Measurements from ENCODE around the gene PHACTR1.

PHACTR1 gene

GRCh38 chr6:13012296-13012695, 295.7 kb downstream of the PHACTR1 start:
- no peak for DNase-seq (ENCODE audit: extremely low spot score)
- TF ChIP-seq SUZ12 (IDR thresholded peaks at IDR 0.05) (no peak), NFRKB (IDR thresholded peaks at IDR 0.05) (no peak), HDGF (IDR thresholded peaks at IDR 0.05; ENCODE audit: borderline replicate concordance) (no peak), LEF1 (IDR thresholded peaks at IDR 0.05; ENCODE audit: borderline replicate concordance) (no peak), ZNF384 (IDR thresholded peaks at IDR 0.05) (no peak), SP1 (IDR thresholded peaks at IDR 0.05) (no peak), ELF4 (IDR thresholded peaks at IDR 0.05) (no peak), L3MBTL2 (conservative IDR thresholded peaks at IDR 0.05) (no peak), BHLHE40 (IDR thresholded peaks at IDR 0.05; ENCODE audit: borderline replicate concordance) (no peak)
- CTCF ChIA-PET, result interaction anchor here (0.6 kb wide), 1 partner anchor 299 kb away, joined by 3 read pairs; no protein-coding TSS in a partner anchor
- POLR2A ChIA-PET, result interaction anchor here (1.7 kb wide), 1 partner anchor 317 kb away, joined by 5 read pairs; the partner anchor contains the start of gene TBC1D7

GRCh38 chr6:13012977-13013680, 296.6 kb downstream of the PHACTR1 start:
- ChIA-PET POLR2A (interaction anchor here (1.7 kb wide), 1 partner anchor 316 kb away, joined by 5 read pairs; the partner anchor contains the start of gene TBC1D7), CTCF (no interaction called here)
- TF ChIP-seq NFRKB (IDR thresholded peaks at IDR 0.05) (no peak), SUZ12 (IDR thresholded peaks at IDR 0.05) (no peak), L3MBTL2 (conservative IDR thresholded peaks at IDR 0.05) (no peak), PKNOX1 (IDR thresholded peaks at IDR 0.05) (0 out of 2 replicates have a peak, but pooled peaks have one; percentile 17), FOXA1 (IDR thresholded peaks at IDR 0.05) (no peak)
- peak; percentile 26 for DNase-seq (ENCODE audit: extremely low spot score)

- peak; percentile 41 for DNase-seq (ENCODE audit: extremely low spot score)
- ChIA-PET POLR2A (interaction anchor here (1.4 to 1.7 kb wide), 2 partner anchors 315 kb away, joined by 5 read pairs; partner anchors contain the start of gene TBC1D7), CTCF (no interaction called here)
- TF ChIP-seq ELF4 (IDR thresholded peaks at IDR 0.05) (no peak), LEF1 (IDR thresholded peaks at IDR 0.05; ENCODE audit: borderline replicate concordance) (no peak), FOXM1 (IDR thresholded peaks at IDR 0.05; ENCODE audit: borderline replicate concordance) (no peak), ARNT (IDR thresholded peaks at IDR 0.05) (no peak), SUZ12 (IDR thresholded peaks at IDR 0.05) (no peak), HDGF (IDR thresholded peaks at IDR 0.05; ENCODE audit: borderline replicate concordance) (no peak), BHLHE40 (IDR thresholded peaks at IDR 0.05; ENCODE audit: borderline replicate concordance) (no peak), TARDBP (IDR thresholded peaks at IDR 0.05) (no peak), L3MBTL2 (conservative IDR thresholded peaks at IDR 0.05) (no peak), CTBP1 (IDR thresholded peaks at IDR 0.05; ENCODE audit: borderline replicate concordance) (no peak), ZNF384 (IDR thresholded peaks at IDR 0.05) (no peak), FOXK2 (IDR thresholded peaks at IDR 0.05) (no peak), SP1 (IDR thresholded peaks at IDR 0.05) (no peak)
Measured at GRCh38 chr6:13013681-13014503, 297.3 kb downstream of the PHACTR1 start.

GRCh38 chr6:13014504-13015378, 298.2 kb downstream of the PHACTR1 start:
- TF ChIP-seq SUZ12 (IDR thresholded peaks at IDR 0.05) (no peak), ARNT (IDR thresholded peaks at IDR 0.05) (no peak), FOXK2 (IDR thresholded peaks at IDR 0.05) (no peak), TARDBP (IDR thresholded peaks at IDR 0.05) (no peak), BHLHE40 (IDR thresholded peaks at IDR 0.05; ENCODE audit: borderline replicate concordance) (no peak), CTBP1 (IDR thresholded peaks at IDR 0.05; ENCODE audit: borderline replicate concordance) (no peak), SP1 (IDR thresholded peaks at IDR 0.05) (no peak), HDGF (IDR thresholded peaks at IDR 0.05; ENCODE audit: borderline replicate concordance) (no peak), PKNOX1 (IDR thresholded peaks at IDR 0.05) (no peak)
- ChIA-PET POLR2A (interaction anchor here (1.4 kb wide), 1 partner anchor 314 kb away, joined by 5 read pairs; the partner anchor contains the start of gene TBC1D7), CTCF (no interaction called here)
- no peak for DNase-seq (ENCODE audit: extremely low spot score)

GRCh38 chr6:13015379-13015681, 298.8 kb downstream of the PHACTR1 start:
- POLR2A ChIA-PET, result interaction anchor here (1.4 kb wide), 1 partner anchor 313 kb away, joined by 5 read pairs; the partner anchor contains the start of gene TBC1D7

More at GRCh38 chr6:13015379-13015681, 298.8 kb downstream of the PHACTR1 start:
- TF ChIP-seq BHLHE40 (IDR thresholded peaks at IDR 0.05; ENCODE audit: borderline replicate concordance) (no peak), LEF1 (IDR thresholded peaks at IDR 0.05; ENCODE audit: borderline replicate concordance) (no peak), FOXA1 (IDR thresholded peaks at IDR 0.05) (no peak), TARDBP (IDR thresholded peaks at IDR 0.05) (no peak), L3MBTL2 (conservative IDR thresholded peaks at IDR 0.05) (no peak), ELF4 (IDR thresholded peaks at IDR 0.05) (no peak), ZNF384 (IDR thresholded peaks at IDR 0.05) (no peak), HDGF (IDR thresholded peaks at IDR 0.05; ENCODE audit: borderline replicate concordance) (no peak), SUZ12 (IDR thresholded peaks at IDR 0.05) (no peak), FOXK2 (IDR thresholded peaks at IDR 0.05) (no peak), ARNT (IDR thresholded peaks at IDR 0.05) (no peak), NFRKB (IDR thresholded peaks at IDR 0.05) (no peak), CTBP1 (IDR thresholded peaks at IDR 0.05; ENCODE audit: borderline replicate concordance) (no peak), FOXM1 (IDR thresholded peaks at IDR 0.05; ENCODE audit: borderline replicate concordance) (no peak), PKNOX1 (IDR thresholded peaks at IDR 0.05) (no peak), SP1 (IDR thresholded peaks at IDR 0.05) (no peak)
- CTCF ChIA-PET, result no interaction called here
- no peak for DNase-seq (ENCODE audit: extremely low spot score)
